HEK293 (cell line): Measurements from ENCODE around the gene NUP43.

Experiments
- CTCF ChIA-PET: fragments of 350-600 bp; formaldehyde crosslinking; extraction: SDS; loops from one replicate; lab custom pipeline; 2021; ENCODE audit warnings: antibody characterized with exemption; lab: Yijun Ruan, JAX
- POLR2A ChIA-PET: fragments of 300-600 bp; formaldehyde crosslinking; extraction: SDS; loops from one replicate; lab custom pipeline; 2020; ENCODE audit warnings: antibody characterized with exemption, inconsistent platforms; lab: Yijun Ruan, JAX
- H3K27ac ChIP-seq: fragments of 200-500 bp; sonication (Bioruptor generic); 2 replicates; pipeline ENCODE4 v1.5.1; 2014; ENCODE audit warnings: low read depth, low read length, control low read depth, inconsistent platforms; ENCODE audit errors: extremely low read depth
- H3K36me3 ChIP-seq, 2 experiments: fragments of 200-500 bp in 1 of 2; sonication (Bioruptor generic) in 1 of 2; 1 replicate in 1 of 2; 2 replicates in 1 of 2; pipeline ENCODE4 v1.5.1; 2014 to 2017; ENCODE audit warnings: inconsistent platforms in 2 of 2, low read length in 2 of 2; ENCODE audit not compliant: control insufficient read depth in 2 of 2, insufficient read depth in 1 of 2
- H3K4me1 ChIP-seq: fragments of 200-500 bp; sonication (Bioruptor generic); 2 replicates; pipeline ENCODE4 v1.5.1; 2014; ENCODE audit warnings: mild to moderate bottlenecking, low read length, inconsistent platforms; ENCODE audit not compliant: control insufficient read depth, insufficient read depth
- H3K4me3 ChIP-seq: 2 replicates; pipeline ENCODE4 v1.5.1; 2011; ENCODE audit warnings: low read depth, mild to moderate bottlenecking, control low read depth, low read length, moderate library complexity
- H3K9me3 ChIP-seq: fragments of 200-500 bp; sonication (Bioruptor generic); 2 replicates; pipeline ENCODE4 v1.5.1; 2014; ENCODE audit warnings: low read depth, low read length, inconsistent platforms; ENCODE audit not compliant: control insufficient read depth, insufficient read depth
- GFI1B ChIP-seq: fragments of 450-650 bp; formaldehyde crosslinking; IDR thresholded peaks from 2 replicates; pipeline ENCODE4 v1.5.1; 2016; ENCODE audit warnings: missing biosample characterization, missing genetic modification characterization
- KLF1 ChIP-seq: fragments of 450-650 bp; formaldehyde crosslinking; IDR thresholded peaks from 2 replicates; pipeline ENCODE4 v1.5.1; 2016; ENCODE audit warnings: missing biosample characterization, missing genetic modification characterization
- KLF9 ChIP-seq: fragments of 450-650 bp; formaldehyde crosslinking; IDR thresholded peaks from 2 replicates; pipeline ENCODE4 v1.5.1; 2016; ENCODE audit warnings: missing biosample characterization, missing genetic modification characterization, low read depth
- MZF1 ChIP-seq: fragments of 450-650 bp; formaldehyde crosslinking; IDR thresholded peaks from 2 replicates; pipeline ENCODE4 v1.5.1; 2017; ENCODE audit warnings: missing biosample characterization, missing genetic modification characterization, borderline replicate concordance
- WT1 ChIP-seq: fragments of 450-650 bp; formaldehyde crosslinking; IDR thresholded peaks from 2 replicates; pipeline ENCODE4 v1.5.1; 2016; ENCODE audit warnings: missing biosample characterization, missing genetic modification characterization
- ZFP69B ChIP-seq: fragments of 450-650 bp; formaldehyde crosslinking; IDR thresholded peaks from 2 replicates; pipeline ENCODE4 v1.5.1; 2016; ENCODE audit warnings: missing biosample characterization, missing genetic modification characterization
- ZNF121 ChIP-seq: fragments of 450-650 bp; formaldehyde crosslinking; IDR thresholded peaks from 2 replicates; pipeline ENCODE4 v1.5.1; 2016; ENCODE audit warnings: missing biosample characterization, missing genetic modification characterization
- ZNF133 ChIP-seq: fragments of 450-650 bp; formaldehyde crosslinking; IDR thresholded peaks from 2 replicates; pipeline ENCODE4 v1.5.1; 2016; ENCODE audit warnings: missing biosample characterization, missing genetic modification characterization
- ZNF169 ChIP-seq: fragments of 450-650 bp; formaldehyde crosslinking; IDR thresholded peaks from 2 replicates; pipeline ENCODE4 v1.5.1; 2016; ENCODE audit warnings: missing biosample characterization, missing genetic modification characterization
- ZNF544 ChIP-seq: fragments of 450-650 bp; formaldehyde crosslinking; IDR thresholded peaks from 2 replicates; pipeline ENCODE4 v1.5.0; 2017; ENCODE audit warnings: missing biosample characterization, missing genetic modification characterization
- ZNF555 ChIP-seq: fragments of 450-650 bp; formaldehyde crosslinking; conservative IDR thresholded peaks from 2 replicates; pipeline ENCODE4 v1.5.1; 2017; ENCODE audit warnings: missing biosample characterization, mild to moderate bottlenecking, missing genetic modification characterization, inconsistent platforms
- ZNF558 ChIP-seq: fragments of 450-650 bp; formaldehyde crosslinking; IDR thresholded peaks from 2 replicates; pipeline ENCODE4 v1.5.1; 2016; ENCODE audit warnings: missing biosample characterization, missing genetic modification characterization
- ZNF571 ChIP-seq: fragments of 450-650 bp; formaldehyde crosslinking; IDR thresholded peaks from 2 replicates; pipeline ENCODE4 v1.5.0; 2017; ENCODE audit warnings: missing biosample characterization, missing genetic modification characterization
- ZNF837 ChIP-seq: fragments of 450-650 bp; formaldehyde crosslinking; IDR thresholded peaks from 2 replicates; pipeline ENCODE4 v1.5.1; 2016; ENCODE audit warnings: missing biosample characterization, missing genetic modification characterization
- ZSCAN5A ChIP-seq: fragments of 450-650 bp; formaldehyde crosslinking; IDR thresholded peaks from 2 replicates; pipeline ENCODE4 v1.5.1; 2016; ENCODE audit warnings: missing biosample characterization, missing genetic modification characterization
- TF ChIP-seq, protein P1 (sequence below): fragments of 450-650 bp; formaldehyde crosslinking; IDR thresholded peaks from 2 replicates; pipeline ENCODE4 v1.5.1; 2016; ENCODE audit warnings: missing biosample characterization, missing genetic modification characterization, low read depth

Gene NUP43

DNA sequence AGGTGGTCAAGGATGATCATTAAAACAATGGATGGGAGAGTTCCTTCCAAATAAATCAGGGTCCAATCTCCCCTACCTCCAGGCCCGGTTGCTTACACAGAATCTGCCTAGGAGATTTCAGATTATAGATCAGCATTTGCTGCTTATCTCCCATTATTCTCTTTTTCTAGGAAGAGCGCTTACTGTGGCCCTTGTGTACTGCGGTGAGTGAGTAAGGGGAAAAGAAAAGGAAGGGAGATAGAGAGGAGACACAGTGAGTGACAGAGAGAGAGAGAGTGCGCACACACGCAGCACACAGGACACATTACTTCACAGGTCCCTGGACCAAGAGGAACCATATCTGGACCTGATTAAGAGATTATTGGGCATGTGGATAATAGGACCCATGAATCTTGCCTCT, 34.6 kb downstream of the NUP43 start:
- ChIA-PET CTCF (no interaction called here), POLR2A (no interaction called here)
- Histone ChIP-seq H3K4me3 (no peak overlapping the region), H3K27ac (no peak overlapping the region), H3K4me1 (peaks cover 2% of the 10 kb centered on the region; the same call in 1 of the 2 replicates), H3K9me3 (no peaks in the 10 kb centered on the region), H3K36me3 (peaks cover 6 to 9% of the 10 kb centered on the region in 2 experiments; a peak in 2 of 3 replicates)
- TF ChIP-seq WT1 (tag by site-specific recombination) (no peak), ZNF133 (tag by site-specific recombination) (peak; percentile 87)

- Histone ChIP-seq H3K36me3 (peaks cover 30 to 37% of the 10 kb centered on the region in 2 experiments), H3K4me1 (peaks cover 9% of the 10 kb centered on the region; the same call in 1 of the 2 replicates)
- POLR2A ChIA-PET: no interaction called here
- no peak for TF ChIP-seq GFI1B
- 0 out of 2 replicates have a peak, but pooled peaks have one; percentile 51 for TF ChIP-seq ZNF558 (tag by site-specific recombination)
- TF ChIP-seq, all 188 proteins: peak for 1
- Histone ChIP-seq H3K9me3 (no peaks in the 10 kb centered on the region), H3K27ac (no peak overlapping the region), H3K4me3 (no peak overlapping the region)
- CTCF ChIA-PET: interaction anchor here (1.0 kb wide), 1 partner anchor 156 kb away, joined by 3 read pairs; the partner anchor contains the start of gene PPIL4
These were observed 44.6 kb downstream of the NUP43 start for GRCh38 chr6:149701714-149702113.

- ChIA-PET POLR2A (interaction anchor here (0.7 kb wide), 1 partner anchor 1517 kb away, joined by 8 read pairs; no protein-coding TSS in a partner anchor), CTCF (interaction anchor here (0.6 to 1.5 kb wide), 15 partner anchors 10 to 588 kb away, joined by 3 to 7 read pairs (median 3); partner anchors contain the start of gene LATS1)
- Histone ChIP-seq H3K4me3 (no peak overlapping the region), H3K4me1 (no peaks in the 10 kb centered on the region), H3K36me3 (peaks cover 47 to 49% of the 10 kb centered on the region in 2 experiments), H3K9me3 (no peaks in the 10 kb centered on the region), H3K27ac (no peak overlapping the region)
- TF ChIP-seq KLF9 (tag by site-specific recombination): no peak
- TF ChIP-seq ZNF555: no peak
- TF ChIP-seq ZNF837 (tag by site-specific recombination): no peak
- no peak for TF ChIP-seq MZF1 (tag by site-specific recombination)
- no peak for TF ChIP-seq ZNF169
- TF ChIP-seq ZNF571 (tag by site-specific recombination): no peak
- no peak for TF ChIP-seq ZNF544 (tag by site-specific recombination)
- no peak for TF ChIP-seq KLF1 (tag by site-specific recombination)
- TF ChIP-seq ZSCAN5A: no peak
- TF ChIP-seq, protein P1, sequence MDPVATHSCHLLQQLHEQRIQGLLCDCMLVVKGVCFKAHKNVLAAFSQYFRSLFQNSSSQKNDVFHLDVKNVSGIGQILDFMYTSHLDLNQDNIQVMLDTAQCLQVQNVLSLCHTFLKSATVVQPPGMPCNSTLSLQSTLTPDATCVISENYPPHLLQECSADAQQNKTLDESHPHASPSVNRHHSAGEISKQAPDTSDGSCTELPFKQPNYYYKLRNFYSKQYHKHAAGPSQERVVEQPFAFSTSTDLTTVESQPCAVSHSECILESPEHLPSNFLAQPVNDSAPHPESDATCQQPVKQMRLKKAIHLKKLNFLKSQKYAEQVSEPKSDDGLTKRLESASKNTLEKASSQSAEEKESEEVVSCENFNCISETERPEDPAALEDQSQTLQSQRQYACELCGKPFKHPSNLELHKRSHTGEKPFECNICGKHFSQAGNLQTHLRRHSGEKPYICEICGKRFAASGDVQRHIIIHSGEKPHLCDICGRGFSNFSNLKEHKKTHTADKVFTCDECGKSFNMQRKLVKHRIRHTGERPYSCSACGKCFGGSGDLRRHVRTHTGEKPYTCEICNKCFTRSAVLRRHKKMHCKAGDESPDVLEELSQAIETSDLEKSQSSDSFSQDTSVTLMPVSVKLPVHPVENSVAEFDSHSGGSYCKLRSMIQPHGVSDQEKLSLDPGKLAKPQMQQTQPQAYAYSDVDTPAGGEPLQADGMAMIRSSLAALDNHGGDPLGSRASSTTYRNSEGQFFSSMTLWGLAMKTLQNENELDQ (tag by site-specific recombination): no peak
- TF ChIP-seq, all 188 proteins: peak for 0
These were observed 47.2 kb downstream of the NUP43 start for GRCh38 chr6:149699150-149699549.

- no peak overlapping the region for H3K4me3 ChIP-seq
- TF ChIP-seq ZNF121 (peak; percentile 95), ZFP69B (tag by site-specific recombination) (no peak)
- ChIA-PET CTCF (interaction anchor here (0.6 to 1.2 kb wide), 3 partner anchors 21 to 354 kb away, joined by 4 to 5 read pairs (median 4); no protein-coding TSS in a partner anchor), POLR2A (interaction anchor here (0.7 kb wide), 1 partner anchor 1516 kb away, joined by 8 read pairs; no protein-coding TSS in a partner anchor)
- no peak overlapping the region for H3K27ac ChIP-seq
- H3K4me1 ChIP-seq: no peaks in the 10 kb centered on the region
- H3K9me3 ChIP-seq: no peaks in the 10 kb centered on the region
- peaks cover 54 to 55% of the 10 kb centered on the region in 2 experiments for H3K36me3 ChIP-seq
These were observed 48.2 kb downstream of the NUP43 start for GRCh38 chr6:149698175-149698574.
